NCI-H82 treated with DMSO at 0.1 percent for 48 hours (cell line): ENCODE data around the gene HOXA11.

ENCODE experiments used
- DNase-seq: peaks from one replicate; lab custom pipeline; 2025; ENCODE audit not compliant: unreplicated experiment; lab: John Stamatoyannopoulos, UW

HOXA11 gene

DNA sequence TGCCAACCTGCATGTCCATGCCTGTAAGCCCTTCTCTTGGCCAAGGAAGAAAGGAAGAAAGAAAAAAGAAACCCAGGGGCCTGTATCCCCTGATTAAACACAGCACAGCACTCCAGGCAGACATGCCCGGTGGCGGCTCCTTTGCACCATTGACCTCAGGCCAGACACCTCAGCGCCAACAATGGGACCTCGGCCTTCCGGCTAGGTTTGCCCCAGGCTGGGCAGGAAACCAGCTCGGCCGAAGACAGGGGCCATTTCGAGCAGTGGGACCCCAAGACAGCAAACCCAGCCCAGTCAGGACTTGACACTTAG, 13.8 kb downstream of the HOXA11 start:
- DNase-seq: no peak

DNA sequence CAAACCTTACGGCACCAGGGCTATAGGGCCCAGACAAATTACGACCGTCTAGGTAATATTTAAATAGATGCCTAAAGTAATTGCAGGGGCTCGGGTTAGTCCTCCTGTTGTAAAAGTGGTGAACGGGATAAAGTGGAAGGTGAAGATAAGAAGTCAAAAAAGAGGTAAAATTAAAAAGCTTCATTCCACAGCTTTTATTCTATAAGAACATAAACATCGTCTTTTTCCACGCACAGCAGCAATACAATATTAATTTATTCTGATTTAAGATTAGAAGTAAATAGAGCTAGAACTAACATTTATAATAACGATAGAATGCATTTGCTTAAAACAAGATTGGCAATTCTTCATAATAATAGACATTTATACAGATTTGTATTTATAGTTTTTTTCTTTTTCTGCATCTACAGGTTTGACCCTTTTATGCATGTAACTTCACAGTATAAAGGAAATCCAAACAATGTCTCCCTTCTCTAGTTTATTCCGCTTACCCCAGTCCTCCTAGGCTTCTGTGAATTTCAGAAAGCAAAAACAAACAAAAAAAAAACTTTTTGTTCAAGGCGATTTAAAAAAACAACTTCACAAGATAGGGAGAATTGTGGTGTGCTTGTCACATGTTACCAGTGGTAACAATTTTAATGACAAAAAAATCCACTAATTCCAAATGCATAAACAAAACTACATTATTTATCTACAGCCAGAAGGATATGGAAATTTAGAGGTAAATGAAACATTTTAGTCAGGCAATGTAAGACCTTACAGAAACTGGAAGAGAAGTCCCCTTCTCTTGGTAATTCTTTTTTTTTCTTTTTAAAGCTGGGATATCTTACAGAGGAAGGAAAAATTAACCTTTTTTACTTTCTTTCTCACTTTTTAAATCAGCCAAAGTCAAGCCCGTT, 14.4 kb downstream of the HOXA11 start:
- DNase-seq: no peak

DNA sequence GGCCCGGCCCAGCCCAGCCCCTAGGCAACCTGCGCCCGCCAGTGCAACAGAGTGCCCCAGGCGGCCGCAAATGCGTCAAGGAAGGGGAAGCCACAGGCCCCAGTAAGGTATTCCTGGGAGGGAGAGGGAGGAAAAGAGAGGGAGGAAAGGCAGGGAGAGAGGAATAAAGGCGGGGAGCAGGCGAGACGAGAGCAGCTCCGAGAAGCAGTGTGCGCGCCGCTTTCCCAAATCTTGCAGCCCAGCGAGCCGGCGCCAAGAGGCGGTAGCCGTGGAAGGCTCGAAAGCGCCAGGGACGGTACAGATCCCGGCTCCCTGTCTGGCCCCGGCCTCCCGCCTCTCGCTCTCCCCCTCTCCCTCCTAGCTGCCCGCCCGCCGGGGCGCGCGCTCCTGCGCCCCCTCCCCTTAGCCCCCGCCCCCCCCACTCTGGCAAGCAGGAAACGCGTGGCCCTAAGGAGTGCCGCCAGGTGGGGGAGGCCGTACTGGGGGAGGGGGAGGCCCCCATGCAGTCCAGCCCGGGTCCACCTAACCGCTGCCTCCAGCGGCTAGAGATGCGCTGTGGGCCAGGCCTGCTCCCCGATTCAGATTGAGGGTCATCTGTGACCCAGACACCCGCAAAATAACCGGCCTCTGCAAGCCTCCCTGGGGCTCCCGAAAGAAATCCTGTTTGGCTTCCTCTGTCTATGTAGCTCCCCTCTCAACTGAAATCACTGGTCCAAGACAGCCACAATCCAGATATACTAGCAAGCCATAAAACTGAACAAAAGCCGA, 15.2 kb downstream of the HOXA11 start:
- no peak for DNase-seq

DNA sequence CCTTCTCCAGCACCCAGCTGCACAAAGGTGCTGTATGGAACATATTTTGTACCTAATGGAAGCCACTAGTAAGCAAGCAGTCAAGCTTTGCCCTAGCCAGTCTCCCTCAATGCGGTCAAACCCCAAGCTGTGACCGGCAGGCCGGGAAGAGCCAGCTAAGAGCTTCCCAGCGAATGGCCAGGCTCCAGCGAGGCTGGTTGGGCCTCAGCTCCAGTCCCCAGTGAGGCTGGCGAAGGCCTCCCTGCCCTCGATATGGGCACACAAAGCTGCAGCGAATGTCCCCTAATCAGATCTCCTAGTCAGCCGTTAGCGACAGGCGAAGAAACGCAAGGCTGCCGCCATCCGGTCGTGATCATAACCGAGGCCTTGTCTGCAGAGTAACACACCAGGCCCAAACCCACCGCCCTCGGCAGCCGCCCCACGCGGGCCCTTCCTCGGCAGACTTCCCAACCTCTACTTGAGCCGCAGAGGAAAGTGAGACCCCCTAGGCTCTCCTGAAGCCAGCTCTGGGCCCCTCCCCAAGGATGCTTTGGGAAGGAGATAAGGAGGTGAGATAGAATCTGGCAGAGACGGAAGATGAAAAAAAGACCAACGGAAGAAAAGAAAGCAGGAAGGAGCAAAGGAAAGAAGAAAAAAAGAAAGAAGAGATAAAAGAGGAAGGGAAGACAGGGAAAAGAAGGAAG, 16.6 kb downstream of the HOXA11 start:
- no peak for DNase-seq

DNA sequence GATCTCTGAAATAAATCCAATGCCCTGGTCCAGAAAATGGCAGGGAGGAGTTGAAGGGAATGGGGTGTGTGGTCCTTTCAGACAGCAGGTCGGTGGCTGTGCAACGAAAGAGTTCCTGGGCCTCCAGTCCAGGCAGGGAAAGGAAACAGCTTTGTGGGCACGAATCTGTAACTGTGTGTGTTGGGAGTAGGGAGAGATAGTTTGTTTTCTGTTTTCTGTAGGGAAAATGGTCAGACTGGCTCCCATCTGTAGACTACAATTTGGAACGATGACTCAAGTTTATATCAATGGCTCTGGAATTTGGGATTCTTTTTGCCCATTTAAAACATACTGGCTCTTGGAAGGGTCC, 17.1 kb downstream of the HOXA11 start:
- DNase-seq: no peak

DNA sequence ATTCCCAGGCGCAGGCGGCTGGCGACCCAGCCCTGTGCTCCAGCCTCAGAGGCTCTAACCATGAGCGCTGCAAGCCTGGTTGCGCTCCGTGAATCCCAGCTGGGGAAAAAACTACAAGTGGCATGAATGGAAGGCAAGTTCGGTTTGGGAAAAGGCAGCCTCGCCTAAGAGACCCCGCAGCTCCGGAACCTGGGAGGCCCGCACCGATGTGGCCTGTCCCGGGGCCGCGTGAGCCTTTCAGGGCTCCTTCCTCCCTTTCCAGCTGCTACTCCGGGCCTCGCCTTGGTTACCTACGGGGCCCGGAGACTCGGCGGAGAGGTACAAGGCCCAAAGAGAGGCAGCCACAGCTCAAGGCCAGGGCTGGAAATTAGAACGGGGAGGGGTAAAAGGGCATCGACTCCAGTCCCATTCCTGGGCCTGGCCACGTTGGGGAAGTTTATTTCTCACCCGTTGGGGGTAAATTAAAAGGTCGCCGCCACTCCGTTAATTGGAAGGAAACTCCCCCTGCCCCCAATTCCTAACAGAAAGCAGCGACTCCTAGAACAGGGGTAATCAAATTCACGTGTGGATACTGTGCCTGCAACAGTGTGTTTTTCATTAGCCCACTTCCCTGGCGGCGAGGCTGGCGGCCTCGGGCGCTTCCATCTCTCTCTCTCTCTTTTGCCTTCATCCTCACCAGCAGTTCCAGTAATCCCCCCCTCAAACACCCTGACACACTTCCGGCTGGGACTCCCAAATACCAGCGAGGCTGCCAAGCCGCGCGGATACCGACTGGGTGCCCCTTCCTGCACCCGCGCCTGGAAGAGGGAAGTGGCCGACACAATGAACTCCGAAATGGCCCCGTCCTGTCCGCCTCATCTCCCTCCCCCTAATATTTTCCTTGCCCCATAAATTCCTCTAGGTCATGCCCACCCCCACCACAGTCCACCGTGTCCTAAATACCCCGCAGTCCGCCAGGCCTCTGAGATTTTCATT, 18.2 kb downstream of the HOXA11 start:
- no peak for DNase-seq

DNA sequence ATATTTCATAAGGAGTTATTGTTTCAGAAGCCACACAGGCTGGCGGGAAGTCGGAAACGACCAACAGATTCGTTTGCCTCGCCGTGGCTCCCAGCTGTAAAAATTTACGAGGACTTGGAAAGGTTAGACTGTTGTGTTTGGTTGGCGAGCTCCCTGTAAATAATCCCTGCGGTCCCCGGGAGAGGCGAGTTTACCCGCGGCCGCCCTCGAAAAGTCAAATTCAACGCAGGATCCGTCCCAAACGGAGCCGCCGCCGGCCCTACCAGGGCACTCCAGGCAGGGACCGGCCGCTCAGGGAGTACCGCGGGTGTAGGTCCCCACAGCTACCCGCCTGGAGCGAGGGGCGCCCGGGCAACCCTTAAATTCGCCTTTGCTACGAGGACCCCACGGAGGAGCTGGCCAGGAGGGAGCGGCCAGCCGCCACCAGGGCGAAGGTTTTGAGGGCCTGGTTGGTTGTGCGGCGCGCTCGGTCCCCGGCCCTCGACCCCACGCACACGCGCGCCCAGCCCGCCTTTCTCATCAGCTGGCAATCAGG, 19.0 kb downstream of the HOXA11 start:
- DNase-seq: no peak

DNA sequence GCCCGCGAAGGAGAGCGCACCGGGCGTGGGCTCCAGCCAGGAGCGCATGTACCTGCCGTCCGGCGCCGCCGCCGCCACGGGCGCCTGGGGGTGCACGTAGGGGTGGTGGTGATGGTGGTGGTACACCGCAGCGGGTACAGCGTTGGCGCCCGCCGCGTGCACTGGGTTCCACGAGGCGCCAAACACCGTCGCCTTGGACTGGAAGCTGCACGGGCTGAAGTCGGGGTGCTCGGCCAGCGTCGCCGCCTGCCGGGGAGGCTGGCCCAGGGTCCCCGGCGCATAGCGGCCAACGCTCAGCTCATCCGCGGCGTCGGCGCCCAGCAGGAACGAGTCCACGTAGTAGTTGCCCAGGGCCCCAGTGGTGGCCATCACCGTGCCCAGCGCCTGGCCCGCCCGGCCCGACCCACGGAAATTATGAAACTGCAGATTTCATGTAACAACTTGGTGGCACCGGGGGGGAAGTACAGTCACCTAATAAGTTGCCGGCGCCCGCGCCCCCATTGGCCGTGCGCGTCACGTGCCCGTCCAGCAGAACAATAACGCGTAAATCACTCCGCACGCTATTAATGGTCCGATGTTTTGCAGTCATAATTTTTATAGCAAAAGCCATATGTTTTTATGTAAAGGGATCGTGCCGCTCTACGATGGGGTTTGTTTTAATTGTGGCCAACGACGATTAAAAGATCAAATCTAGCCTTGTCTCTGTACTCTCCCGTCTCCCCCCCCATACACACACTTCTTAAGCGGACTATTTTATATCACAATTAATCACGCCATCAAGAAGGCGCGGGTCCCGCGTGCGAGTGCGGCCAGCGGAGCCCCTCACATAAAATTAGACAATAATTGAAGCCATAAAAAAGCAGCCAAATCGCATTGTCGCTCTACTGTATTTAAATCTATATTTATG, 19.7 kb downstream of the HOXA11 start, which contains the start of gene HOXA9:
HOXA9 (minus strand) TSS at position 449 of the 907 bp plus-strand sequence; CDS start at position 369, 80 bp downstream.
- DNase-seq: no peak

DNA sequence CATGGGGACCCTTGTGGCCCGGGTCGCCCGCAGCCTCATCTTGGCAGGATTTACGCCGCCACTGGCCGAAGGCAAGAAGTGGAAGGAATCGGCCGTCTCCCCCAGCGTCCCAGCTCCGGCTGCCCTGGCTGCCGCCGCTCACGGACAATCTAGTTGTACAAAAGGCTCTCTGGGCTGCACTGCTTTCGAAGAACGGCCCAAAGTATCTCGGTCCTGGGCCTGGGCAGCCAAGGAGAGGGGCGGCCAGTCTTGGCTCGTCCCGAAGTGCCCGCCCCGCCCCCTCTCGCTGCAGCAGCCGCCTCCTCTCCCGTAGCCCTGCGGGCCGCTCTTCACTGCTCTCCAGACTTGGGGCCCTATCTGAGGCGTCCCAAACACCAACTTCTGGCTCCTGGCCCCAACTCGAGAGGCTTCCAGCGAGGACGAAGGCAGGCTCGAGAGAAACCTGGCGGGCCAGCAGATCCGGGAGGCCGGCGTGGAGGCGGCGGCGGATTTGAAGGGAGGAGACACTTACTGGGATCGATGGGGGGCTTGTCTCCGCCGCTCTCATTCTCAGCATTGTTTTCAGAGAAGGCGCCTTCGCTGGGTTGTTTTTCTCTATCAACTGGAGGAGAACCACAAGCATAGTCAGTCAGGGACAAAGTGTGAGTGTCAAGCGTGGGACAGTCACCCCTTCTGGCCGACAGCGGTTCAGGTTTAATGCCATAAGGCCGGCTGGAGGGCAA, 20.5 kb downstream of the HOXA11 start:
- no peak for DNase-seq

DNA sequence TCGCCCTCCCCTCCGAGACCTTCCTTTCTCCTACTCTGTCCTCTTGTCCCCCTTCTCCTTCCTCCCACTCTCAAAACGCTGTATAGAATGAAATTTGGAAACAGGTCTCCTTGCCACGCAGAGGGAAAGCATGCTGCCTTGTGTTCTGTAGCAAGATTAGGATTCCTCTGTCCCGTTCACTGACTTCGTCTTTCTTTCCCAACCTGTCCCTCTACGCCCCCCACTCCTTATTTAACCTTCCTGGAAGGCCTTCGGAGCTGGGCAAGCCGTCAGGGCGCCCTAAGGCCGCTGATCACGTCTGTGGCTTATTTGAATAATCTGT, 21.0 kb downstream of the HOXA11 start:
- DNase-seq: no peak

DNA sequence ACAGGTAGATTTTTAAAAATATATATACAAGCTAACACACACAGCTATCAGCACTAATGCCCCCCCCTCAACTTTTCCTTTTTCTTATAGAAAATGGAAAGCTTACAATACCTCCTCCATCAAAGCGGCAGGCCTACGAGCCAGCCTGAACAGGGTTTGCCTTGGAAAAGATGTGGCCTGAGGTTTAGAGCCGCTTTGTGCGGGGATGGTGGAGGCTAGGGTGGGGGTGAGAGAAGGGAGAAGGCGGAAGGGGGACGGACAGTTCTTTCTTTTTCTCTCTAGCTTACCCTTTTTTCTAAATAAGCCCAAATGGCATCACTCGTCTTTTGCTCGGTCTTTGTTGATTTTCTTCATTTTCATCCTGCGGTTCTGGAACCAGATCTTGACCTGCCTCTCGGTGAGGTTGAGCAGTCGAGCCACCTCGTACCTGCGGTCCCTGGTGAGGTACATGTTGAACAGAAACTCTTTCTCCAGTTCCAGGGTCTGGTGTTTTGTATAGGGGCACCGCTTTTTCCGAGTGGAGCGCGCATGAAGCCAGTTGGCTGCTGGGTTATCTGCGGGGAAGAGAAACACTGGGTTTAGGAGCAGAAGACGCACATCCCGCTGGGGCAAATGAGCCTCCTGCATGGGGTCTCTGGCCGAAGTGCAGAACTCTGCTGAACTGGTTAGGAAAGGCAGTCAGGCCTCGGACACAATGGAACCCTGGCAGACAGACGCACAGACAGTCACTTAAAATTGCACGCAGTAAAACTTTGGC, 21.6 kb downstream of the HOXA11 start:
- DNase-seq: no peak

DNA sequence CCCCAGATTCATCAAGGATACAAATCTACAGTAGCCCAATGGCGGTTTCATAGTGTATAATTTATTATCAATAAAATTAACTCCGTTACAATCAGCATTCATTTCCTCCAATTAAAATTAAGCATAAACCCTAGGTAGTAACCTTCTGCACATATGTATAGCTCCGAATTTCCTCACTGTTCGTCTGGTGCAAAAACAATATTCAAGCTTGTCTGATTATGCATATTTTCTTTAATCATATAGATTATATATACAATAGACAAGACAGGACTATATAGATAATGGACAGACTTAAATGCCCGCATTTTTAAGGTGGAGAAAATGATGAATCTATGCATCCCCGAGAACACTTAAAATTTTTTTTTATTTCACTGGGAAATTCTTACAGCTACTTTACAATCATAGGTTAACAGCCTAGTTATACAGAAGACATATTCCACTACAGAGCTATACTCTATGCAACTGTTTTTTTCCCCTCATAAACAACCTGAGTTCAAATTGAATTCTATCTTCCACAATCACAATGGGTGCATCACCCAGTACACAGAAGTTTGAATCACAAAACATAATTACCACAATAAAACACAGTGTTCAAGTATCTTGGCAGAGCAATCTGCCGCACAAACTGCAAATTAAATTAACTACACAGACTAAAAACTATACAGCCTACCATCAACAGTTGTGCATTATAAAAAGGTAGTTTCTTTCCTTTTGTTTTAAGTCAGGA, 22.3 kb downstream of the HOXA11 start:
- no peak for DNase-seq

DNA sequence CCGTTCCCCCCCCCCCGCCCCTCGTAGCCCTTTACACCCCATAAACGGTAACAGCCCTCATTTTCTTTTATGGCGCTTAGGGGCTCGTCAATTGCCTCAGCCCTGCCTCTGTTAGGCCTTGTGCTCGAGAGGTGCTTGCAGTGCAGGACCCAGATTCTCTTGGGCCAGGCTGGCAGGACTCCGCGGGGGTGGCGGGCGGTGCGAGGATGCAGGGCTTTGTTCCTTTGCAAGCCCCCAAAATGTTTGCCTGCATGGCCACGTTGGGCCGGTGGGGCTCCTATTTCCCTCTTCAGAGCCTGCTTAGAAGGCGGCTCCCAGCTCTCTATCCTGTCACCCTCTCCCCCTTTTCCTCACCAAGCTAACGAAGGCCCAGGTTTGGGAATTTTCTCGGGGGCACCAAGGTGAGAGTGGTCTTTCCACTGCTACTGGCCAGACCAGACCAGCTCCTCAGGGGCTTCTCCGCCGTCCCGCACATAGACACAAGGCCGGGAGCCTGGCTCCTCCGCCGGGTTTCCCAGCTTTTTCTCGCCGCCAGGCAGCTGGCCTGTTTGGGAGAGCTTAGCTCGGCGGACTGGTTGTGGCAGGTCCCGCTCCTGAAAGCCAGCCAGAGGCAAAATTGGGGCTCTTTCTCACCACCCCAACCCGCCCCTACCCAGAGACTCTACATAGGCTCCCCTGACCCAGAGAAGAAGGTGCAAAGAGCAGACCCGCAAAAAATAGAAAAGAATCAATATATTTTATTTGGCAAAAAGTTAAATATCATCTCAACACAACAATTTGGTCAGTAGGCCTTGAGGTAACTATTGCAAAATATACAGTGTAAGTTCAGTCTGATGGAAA, 23.1 kb downstream of the HOXA11 start:
- no peak for DNase-seq

DNA sequence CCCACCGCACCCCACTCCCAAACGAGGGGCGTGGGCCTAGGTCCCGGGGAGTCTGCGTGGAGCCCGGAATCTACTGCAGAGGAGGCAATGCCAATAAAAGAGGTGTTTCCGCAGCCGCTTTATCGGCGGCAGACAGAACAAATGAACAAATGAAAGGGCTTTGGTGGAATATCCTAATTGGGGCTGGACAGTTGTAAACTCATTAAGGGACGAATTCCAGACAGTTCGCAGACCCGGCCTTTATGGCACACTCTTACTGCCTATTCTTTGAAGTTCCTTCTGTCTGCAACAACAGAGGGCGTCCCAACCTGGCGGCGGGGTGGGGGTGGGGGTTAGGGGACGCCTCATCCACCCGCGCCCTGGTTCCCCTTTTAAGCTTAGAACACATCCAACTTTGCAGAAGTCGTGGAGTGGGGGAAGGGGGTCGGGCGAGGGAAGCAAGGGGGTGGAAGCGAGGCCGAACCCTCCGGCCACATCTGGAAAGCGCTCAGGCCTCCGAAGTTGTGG, 23.8 kb downstream of the HOXA11 start:
- DNase-seq: no peak

DNA sequence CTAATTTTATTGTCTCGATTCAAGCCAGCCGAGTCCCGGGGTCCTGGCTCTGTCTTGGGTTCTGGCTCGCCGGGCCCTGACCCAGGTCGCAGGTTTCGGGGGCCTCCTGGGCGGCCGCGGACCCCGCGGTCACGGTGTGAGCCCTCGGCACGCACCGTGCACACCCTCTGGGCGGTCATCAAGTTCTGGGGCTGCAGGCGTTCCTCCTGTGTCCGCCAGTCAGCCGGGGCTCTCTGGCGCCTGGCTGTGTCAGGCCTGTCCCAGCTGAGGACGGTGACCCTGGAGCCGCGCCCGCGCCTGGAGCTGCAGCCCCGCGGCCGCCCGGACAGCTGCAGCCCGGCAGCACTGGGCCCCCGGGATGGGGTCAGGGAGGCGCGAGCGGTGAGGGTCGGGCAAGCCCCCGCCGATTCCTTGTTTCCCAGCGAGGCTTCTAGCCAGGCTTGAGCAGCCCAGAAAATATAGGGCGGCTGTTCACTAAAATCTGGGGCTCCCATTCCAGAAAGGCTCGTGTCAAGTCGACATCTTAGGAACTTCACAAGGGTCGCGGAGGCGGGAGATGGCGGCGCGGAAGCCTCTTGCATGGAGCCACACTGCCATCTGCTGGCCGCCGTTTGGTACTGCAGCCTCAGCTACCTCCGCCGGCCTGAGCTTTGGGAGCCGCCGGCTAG, 24.4 kb downstream of the HOXA11 start:
- peak; percentile 38 for DNase-seq

DNA sequence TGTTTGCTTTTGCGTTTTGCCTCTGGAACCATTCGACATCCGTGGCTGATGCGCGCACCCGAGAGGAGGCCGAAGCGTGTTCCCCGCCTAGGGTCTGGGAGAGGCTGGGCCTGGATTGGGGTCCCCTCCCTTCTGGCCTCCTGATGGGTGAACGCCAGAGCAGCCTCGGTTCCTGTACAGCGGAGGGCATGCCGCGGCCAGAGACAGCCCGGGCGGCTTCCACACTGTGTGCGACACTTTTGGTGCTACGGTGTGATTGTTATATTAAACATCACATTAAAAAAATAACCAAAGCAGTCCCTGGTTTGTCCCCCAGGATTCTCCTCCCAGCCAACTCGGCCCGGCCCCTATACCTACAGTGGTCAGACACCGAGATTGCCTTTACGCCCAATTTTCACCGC, 24.9 kb downstream of the HOXA11 start:
- DNase-seq: no peak
